Cardiac muscle cell (in vitro differentiated cells and primary cell): ENCODE results near the gene BHLHE23. TPM values are rescaled to one million over a fixed set of nuclear protein-coding genes. Genes with fewer than 3 reads are reported as not detected.

Experiments
- DNase-seq, 2 donors: peaks; one replicate each; pipeline versions ENCODE4 v3.0.0 to v3.0.0-alpha.2; 2010 to 2017; ENCODE audit warnings: low read depth in 1 of 2, low spot score in 1 of 2
- H3K27ac ChIP-seq: fragments of 200-600 bp; sonication (generic); 2 replicates; pipeline ENCODE4 v1.5.1; 2016
- H3K27me3 ChIP-seq: fragments of 200-600 bp; sonication (generic); 2 replicates; pipeline ENCODE4 v1.6.0; 2016; ENCODE audit warnings: control low read depth
- H3K36me3 ChIP-seq: fragments of 200-600 bp; sonication (generic); 2 replicates; pipeline ENCODE4 v1.5.1; 2016; ENCODE audit warnings: control low read depth
- H3K4me1 ChIP-seq: fragments of 200-600 bp; sonication (generic); 2 replicates; pipeline ENCODE4 v1.8.1; 2017; ENCODE audit warnings: low read depth, mild to moderate bottlenecking, mixed run types
- H3K4me3 ChIP-seq: fragments of 200-600 bp; sonication (generic); 2 replicates; pipeline ENCODE4 v1.5.1; 2016; ENCODE audit warnings: mild to moderate bottlenecking
- H3K9me3 ChIP-seq: fragments of 200-600 bp; sonication (generic); 2 replicates; pipeline ENCODE4 v1.5.1; 2017; ENCODE audit warnings: low read depth, mild to moderate bottlenecking, control low read depth
- polyA plus RNA-seq: library from polyadenylated mRNA; unstranded; fragments of >200 nt; fragmentation: Nextera tagmentation; extraction: Ambion mirVana; gene quantifications from 2 replicates; pipeline ENCODE4 v1.2.1, GENCODE V29; 2016
- total RNA-seq: library from RNA; depleted of rRNA; stranded (reverse); fragments of >200 nt; gene quantifications from 2 replicates; pipeline ENCODE4 v1.2.3, GENCODE V29; 2016
- TF ChIP-seq, protein P1 (sequence below): IDR thresholded peaks from 2 replicates; pipeline ENCODE4 v1.5.1; 2012; ENCODE audit warnings: low read depth, mild to moderate bottlenecking, low read length

BHLHE23 gene
- total and polyA plus RNA-seq, 2 experiments from 2014 or later: not detected

DNA sequence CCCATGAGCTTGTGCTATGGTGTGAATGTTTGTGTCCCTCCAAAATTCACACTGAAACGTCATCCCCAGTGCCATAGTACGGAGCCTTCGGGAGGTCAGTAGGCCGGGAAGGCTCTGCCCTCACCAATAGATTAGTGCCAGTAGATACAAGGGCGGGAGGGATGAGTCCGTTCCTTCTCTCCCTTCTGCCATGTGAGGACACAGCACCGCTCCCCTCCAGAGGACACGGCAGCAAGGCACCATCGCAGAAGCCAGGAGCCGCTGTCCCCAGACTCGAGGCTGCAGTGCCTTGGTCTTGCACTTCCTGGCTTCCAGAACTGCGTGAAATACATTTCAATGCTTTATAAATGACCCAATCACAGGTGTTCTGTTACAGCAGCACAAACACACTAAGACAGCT is 39.2 kb upstream of the BHLHE23 start:
- no peaks in the 10 kb centered on the region for H3K36me3 ChIP-seq
- H3K27me3 ChIP-seq: peaks cover 21% of the 10 kb centered on the region
- H3K4me1 ChIP-seq: no peaks in the 10 kb centered on the region
- TF ChIP-seq, protein P1, sequence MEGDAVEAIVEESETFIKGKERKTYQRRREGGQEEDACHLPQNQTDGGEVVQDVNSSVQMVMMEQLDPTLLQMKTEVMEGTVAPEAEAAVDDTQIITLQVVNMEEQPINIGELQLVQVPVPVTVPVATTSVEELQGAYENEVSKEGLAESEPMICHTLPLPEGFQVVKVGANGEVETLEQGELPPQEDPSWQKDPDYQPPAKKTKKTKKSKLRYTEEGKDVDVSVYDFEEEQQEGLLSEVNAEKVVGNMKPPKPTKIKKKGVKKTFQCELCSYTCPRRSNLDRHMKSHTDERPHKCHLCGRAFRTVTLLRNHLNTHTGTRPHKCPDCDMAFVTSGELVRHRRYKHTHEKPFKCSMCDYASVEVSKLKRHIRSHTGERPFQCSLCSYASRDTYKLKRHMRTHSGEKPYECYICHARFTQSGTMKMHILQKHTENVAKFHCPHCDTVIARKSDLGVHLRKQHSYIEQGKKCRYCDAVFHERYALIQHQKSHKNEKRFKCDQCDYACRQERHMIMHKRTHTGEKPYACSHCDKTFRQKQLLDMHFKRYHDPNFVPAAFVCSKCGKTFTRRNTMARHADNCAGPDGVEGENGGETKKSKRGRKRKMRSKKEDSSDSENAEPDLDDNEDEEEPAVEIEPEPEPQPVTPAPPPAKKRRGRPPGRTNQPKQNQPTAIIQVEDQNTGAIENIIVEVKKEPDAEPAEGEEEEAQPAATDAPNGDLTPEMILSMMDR: no peak
- DNase-seq: no peak
- H3K4me3 ChIP-seq: no peak overlapping the region
- H3K27ac ChIP-seq: no peak overlapping the region
- H3K9me3 ChIP-seq: no peaks in the 10 kb centered on the region

DNA sequence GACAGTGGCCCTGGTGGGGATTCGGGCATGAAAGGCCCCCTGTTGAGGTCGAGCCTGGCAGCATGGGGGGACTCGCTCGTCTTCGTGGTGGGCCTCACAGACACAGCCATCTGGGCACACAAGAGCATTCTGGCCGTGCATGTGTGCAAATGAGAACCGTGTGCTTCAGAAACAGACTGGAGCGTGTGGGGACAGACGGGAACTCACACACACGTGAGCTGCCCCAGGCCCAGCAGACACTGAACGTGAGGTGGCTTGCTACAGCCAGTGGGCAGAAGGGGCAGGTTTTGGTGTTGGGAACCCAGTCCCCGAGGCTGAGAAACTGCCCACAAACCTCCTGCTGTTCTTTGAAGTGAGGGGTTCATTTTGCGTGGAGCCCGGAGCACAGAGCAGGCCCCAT is 38.6 kb upstream of the BHLHE23 start:
- no peak overlapping the region for H3K27ac ChIP-seq
- no peaks in the 10 kb centered on the region for H3K36me3 ChIP-seq
- H3K27me3 ChIP-seq: peaks cover 26% of the 10 kb centered on the region
- H3K4me3 ChIP-seq: no peak overlapping the region
- no peaks in the 10 kb centered on the region for H3K9me3 ChIP-seq
- no peaks in the 10 kb centered on the region for H3K4me1 ChIP-seq
- no peak for DNase-seq
- TF ChIP-seq, protein P1: no peak

DNA sequence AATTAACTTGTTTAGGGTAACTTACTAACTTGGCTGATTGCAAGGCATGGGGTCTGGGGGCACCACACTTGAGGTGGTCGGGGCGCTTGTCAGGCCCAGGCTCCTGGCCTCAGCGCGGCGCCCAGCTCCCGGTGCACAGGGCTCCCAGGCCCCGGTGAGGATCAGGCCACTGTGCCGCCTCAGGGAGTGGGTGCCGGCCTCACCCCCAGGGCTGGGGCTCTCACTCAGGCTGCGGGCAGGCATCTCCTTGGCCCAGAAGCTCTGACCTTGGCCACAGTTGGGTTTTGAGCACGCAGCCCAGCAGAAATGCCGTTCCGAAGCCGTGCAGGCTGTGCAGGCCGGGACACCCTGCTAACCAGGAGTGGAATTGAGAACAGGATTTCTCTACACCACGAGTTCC is 37.8 kb upstream of the BHLHE23 start:
- TF ChIP-seq, protein P1: no peak
- Histone ChIP-seq H3K4me3 (no peak overlapping the region), H3K36me3 (no peaks in the 10 kb centered on the region), H3K9me3 (no peaks in the 10 kb centered on the region), H3K27ac (no peak overlapping the region), H3K27me3 (peaks cover 32% of the 10 kb centered on the region), H3K4me1 (no peaks in the 10 kb centered on the region)
- no peak for DNase-seq

DNA sequence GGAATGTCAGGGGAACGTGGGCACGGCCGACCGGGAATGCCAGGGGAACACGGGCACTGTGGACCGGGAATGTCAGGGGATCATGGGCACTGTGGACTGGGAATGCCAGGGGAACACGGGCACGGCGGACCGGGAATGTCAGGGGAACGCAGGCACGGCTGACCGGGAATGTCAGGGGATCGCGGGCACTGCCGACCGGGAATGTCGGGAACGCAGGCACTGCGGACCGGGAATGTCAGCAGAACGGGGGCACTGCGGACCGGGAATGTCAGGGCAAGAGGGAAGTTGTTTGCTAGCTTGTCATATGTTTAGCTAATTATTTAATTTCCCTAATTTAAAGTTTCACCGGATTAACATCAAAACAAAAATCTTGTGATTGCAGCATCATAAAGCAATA is 37.4 kb upstream of the BHLHE23 start:
- TF ChIP-seq, protein P1: no peak
- H3K27me3 ChIP-seq: peaks cover 32% of the 10 kb centered on the region
- H3K27ac ChIP-seq: no peak overlapping the region
- no peak overlapping the region for H3K4me3 ChIP-seq
- H3K4me1 ChIP-seq: no peaks in the 10 kb centered on the region
- no peaks in the 10 kb centered on the region for H3K9me3 ChIP-seq
- no peaks in the 10 kb centered on the region for H3K36me3 ChIP-seq
- DNase-seq: no peak

DNA sequence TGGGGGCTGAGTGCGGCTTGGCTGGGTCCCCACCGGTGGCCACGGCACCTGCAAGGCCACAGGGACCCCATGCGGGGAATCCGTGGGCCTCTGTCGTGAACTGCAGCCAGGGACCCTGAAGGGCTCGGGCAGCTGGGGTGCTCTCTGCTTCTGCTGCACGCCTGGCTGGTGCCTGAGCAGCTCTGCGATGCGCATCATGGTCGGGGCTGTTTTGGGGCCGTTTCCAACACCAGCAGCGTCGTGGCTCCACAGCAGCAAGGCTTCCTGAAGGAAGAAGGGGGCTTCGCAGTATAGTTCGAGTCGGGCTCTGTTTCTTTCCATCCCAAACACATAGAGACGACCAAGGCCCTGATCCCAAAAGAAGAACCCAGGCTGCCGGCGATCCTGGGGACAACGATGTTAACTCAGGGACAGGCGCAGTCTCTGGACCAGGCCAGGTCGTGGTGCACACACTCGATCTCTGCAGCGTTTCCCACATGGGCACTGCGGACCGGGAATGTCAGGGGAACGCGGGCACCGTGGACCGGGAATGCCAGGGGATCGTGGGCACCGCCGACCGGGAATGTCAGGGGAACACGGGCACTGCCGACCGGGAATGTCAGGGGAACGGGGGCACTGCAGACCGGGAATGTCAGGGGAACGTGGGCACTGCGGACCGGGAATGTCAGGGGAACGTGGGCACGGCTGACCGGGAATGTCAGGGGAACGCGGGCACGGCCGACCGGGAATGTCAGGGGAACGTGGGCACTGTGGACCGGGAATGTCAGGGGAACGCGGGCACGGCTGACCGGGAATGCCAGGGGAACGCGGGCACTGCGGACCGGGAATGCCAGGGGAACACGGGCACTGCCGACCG is 36.8 kb upstream of the BHLHE23 start:
- H3K36me3 ChIP-seq: no peaks in the 10 kb centered on the region
- no peak overlapping the region for H3K4me3 ChIP-seq
- no peak overlapping the region for H3K27ac ChIP-seq
- H3K27me3 ChIP-seq: peaks cover 32% of the 10 kb centered on the region
- TF ChIP-seq, protein P1: no peak
- H3K4me1 ChIP-seq: no peaks in the 10 kb centered on the region
- DNase-seq: no peak
- no peaks in the 10 kb centered on the region for H3K9me3 ChIP-seq
